C4-2B (cell line): ENCODE data around the gene PSD4.

Experiments used
- H3K27ac ChIP-seq: fragments of 450-650 bp; 2 replicates; pipeline ENCODE4 v1.5.1; 2017
- ZFX ChIP-seq: fragments of 450-650 bp; IDR thresholded peaks from 2 replicates; pipeline ENCODE4 v1.6.1; 2017
- TF ChIP-seq, protein P1 (sequence below): fragments of 450-650 bp; conservative IDR thresholded peaks from 2 replicates; pipeline ENCODE4 v1.5.1; 2017; ENCODE audit warnings: mild to moderate bottlenecking

PSD4 gene

DNA sequence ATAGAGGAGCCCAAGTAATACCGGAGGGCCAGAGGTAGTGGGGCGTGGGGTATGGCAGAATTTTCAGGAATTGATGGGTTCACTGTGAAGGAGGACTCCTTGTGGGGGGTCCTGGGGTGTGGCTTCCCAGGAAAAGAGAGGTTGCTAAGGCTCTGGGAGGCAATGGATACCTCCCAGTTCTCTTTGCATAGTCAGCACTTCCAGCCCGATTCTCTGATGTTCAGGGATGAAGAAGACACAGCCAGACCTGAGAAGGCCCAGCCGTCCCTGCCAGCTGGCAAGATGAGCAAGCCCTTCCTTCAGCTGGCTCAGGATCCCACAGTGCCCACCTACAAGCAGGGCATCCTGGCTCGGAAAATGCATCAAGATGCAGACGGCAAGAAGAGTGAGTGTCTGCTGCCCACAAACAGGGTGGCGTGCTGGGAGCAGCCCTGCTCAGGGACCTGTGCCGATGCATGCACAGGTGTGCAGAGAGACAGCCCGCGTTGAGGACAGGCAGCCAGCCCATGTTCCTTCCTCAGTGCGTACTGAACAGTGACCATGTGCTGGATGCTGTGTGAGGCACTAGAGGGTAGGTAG, 22.2 kb downstream of the PSD4 start:
- no peak overlapping the region for H3K27ac ChIP-seq
- TF ChIP-seq, protein P1, sequence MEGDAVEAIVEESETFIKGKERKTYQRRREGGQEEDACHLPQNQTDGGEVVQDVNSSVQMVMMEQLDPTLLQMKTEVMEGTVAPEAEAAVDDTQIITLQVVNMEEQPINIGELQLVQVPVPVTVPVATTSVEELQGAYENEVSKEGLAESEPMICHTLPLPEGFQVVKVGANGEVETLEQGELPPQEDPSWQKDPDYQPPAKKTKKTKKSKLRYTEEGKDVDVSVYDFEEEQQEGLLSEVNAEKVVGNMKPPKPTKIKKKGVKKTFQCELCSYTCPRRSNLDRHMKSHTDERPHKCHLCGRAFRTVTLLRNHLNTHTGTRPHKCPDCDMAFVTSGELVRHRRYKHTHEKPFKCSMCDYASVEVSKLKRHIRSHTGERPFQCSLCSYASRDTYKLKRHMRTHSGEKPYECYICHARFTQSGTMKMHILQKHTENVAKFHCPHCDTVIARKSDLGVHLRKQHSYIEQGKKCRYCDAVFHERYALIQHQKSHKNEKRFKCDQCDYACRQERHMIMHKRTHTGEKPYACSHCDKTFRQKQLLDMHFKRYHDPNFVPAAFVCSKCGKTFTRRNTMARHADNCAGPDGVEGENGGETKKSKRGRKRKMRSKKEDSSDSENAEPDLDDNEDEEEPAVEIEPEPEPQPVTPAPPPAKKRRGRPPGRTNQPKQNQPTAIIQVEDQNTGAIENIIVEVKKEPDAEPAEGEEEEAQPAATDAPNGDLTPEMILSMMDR = no peak
- TF ChIP-seq ZFX = no peak

DNA sequence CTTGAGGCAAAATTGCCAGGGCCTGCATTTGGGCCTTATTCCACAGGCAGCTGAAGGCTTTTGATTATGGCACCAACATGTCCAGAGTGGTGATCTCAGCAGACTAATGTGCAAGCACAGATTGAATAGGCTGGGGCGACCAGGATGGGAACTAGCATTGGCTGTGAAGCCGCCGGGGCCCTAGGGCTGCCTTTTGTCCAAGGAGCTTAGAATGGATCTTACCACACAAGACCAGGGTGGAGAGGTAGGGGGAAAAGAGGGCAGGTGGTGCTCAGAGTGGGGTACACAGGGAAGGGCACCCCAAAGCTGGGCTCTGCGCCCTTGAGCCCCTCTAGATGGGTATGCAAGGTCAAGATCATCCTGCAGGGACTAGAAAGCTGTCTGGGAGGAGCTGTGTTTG, 23.1 kb downstream of the PSD4 start:
- TF ChIP-seq ZFX = no peak
- TF ChIP-seq, protein P1 = no peak
- no peak overlapping the region for H3K27ac ChIP-seq

DNA sequence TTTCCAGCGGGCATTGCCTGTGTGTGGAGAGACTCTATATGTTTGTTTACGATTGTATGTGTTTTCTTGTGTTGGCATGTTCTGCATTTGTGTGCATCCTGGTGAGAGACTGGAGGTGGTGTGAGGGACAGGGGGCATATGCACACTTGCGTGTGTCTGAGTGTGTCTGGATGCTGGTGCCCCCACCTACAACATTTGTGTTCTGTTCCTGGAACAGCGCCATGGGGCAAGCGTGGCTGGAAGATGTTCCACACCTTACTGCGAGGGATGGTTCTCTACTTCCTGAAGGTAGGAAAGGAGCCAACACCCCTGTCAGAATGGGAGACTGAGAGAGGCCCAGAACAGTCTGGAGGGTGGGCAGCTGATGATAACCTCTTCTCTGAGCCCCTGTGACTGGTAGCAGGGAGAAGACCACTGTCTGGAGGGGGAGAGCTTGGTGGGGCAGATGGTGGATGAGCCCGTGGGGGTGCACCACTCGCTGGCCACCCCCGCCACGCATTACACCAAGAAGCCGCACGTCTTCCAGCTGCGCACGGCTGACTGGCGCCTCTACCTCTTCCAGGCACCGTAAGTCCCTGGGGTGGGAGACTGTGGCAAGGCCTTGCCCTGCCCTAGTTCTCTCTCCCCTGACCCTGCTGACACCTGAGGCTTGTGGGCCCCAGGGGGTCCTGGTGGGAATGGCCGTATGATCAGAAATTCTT, 23.7 kb downstream of the PSD4 start:
- TF ChIP-seq, protein P1 = no peak
- no peak for TF ChIP-seq ZFX
- H3K27ac ChIP-seq = no peak overlapping the region

DNA sequence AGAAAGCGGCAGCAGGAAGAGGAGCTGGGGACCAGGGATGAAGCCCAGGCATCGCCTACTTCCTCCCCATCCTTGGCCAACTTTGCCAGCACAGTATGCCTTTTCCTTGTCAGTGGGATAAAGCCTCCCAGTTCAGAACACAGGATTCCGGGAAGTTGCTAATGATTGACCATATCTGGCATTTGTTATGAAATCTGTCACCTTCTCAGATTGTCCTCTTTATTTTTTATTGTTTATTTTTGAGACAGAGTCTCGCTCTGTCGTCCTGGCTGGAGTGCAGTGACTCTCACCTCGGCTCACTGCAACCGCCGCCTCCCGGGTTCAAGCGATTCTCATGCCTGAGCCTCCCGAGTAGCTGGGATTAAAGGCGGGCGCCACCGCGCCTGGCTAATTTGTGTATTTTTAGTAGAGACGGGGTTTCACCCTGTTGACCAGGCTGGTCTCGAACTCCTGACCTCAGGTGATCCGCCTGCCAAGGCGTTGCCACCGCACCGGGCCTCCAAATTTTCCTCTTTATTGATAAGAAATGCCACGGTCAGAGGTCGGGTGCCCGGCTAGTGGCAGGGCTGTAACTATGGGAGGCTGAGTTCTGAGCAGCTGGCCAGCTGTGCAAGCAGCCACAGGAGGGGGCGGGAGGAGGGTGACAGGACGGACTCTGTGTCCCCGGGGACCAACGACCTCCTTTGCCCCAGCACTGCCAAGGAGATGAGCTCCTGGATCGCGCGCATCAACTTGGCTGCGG, 24.4 kb downstream of the PSD4 start:
- no peak for TF ChIP-seq ZFX
- H3K27ac ChIP-seq = peak overlapping the region; percentile 33; the same call in 1 of the 2 replicates

DNA sequence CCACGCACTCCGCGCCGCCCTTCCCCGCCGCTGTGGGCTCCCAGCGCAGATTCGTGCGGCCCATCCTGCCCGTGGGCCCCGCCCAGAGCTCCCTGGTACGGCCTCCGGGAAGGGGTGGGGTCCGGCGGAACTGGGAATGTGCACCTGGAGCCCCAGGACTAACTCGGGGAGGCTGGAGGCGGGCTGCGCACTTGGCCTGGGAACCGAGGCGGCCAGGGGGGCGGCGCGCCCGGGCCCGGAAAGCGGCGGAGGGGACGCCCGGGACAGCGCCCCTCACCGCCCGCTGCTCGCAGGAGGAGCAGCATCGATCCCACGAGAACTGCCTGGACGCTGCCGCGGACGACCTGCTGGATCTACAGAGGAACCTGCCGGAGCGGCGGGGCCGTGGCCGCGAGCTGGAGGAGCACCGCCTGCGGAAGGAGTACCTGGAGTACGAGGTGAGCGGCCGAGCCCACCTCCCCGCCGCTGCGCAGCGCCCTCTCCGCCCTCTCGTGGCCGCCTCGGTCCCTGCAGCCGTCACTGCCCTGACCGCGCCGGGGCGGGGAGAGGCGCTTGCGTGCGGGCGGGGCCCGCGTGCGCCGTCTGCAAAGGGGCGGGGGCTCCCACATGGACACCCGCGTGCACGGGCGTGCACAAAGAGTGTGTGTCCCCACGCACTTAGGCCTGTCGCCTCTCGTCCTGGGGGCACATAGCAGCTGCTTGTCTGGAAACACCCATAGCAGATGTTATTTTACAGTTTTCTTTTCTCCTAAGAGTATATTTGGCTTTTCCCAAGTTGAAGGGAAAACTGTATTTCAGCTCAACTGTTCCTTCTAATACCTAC, 25.2 kb downstream of the PSD4 start:
- peak overlapping the region; percentile 33; the same call in 1 of the 2 replicates for H3K27ac ChIP-seq
- TF ChIP-seq, protein P1 = peak; percentile 95
- TF ChIP-seq ZFX = no peak

DNA sequence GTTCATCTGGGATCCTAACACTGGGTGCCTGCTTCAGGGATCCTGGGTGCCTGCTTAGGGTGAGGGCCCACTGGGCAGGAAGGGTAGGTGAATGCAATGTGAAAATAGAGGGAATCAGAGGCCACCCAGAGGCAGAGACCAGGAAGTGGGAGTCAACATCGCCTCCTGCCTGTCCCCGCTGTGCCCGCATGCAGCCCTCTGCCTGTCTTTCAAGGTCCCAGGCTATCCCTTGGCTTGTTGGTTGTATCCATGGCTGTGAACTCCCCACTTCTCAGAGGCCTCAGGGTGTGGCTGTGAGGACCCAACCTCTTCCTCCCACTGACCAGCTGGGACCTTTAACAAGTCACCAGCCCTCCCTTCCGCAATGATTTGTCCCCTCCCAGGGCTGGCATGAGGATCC, 26.5 kb downstream of the PSD4 start:
- no peak overlapping the region for H3K27ac ChIP-seq
- TF ChIP-seq, protein P1 = no peak
- TF ChIP-seq ZFX = no peak

DNA sequence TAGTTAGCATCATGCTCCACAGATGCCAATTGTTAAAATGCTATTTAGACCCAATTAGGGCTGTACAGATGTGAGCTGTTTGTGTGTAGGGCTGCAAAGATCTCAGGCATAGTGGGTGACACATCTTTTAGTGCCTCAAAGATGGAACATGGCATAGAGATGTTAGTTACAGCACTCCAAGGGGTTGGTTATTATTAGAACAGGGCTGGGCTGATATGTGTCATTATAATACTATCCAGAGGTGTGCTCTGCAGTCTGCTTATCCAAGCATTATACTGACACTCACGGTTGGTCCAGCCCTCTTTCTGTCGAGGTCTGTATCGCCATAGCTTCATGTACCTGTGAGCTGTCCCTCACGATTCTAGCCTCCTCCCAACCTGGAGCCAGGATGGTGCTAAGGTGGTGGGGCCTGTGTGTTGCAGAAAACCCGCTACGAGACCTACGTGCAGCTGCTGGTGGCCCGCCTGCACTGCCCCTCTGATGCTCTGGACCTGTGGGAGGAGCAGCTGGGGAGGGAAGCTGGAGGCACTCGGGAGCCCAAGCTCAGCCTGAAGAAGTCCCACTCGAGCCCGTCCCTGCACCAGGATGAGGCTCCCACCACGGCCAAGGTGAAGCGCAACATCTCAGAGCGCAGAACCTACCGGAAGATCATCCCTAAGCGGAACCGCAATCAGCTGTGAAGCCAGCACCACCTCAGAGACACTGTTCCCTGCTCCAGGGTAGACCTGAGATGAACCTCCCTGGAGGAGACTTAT, 27.1 kb downstream of the PSD4 start:
- H3K27ac ChIP-seq = no peak overlapping the region
- TF ChIP-seq, protein P1 = no peak
- TF ChIP-seq ZFX = no peak
